NCI-H226 (cell line): ENCODE results near the gene CCL4L2.
"Not testable (repeated sequence)": the region's sequence is repeated elsewhere in the genome, so short reads cannot be mapped to it uniquely, and the experiment has no call there.

Source experiments
- DNase-seq: peaks from one replicate; pipeline ENCODE4 v3.0.0-alpha.2; 2015

Gene CCL4L2

GRCh38 chr17:36210439-36211211 is at the start of gene CCL4L2:
CCL4L2 (plus strand) TSS chr17:36211063.
- not testable (repeated sequence) for DNase-seq

GRCh38 chr17:36168836-36169235 is 42.0 kb upstream of the CCL4L2 start:
- not testable (repeated sequence) for DNase-seq

- not testable (repeated sequence) for DNase-seq
Measured at GRCh38 chr17:36176536-36176935, 34.3 kb upstream of the CCL4L2 start, which contains the start of gene TBC1D3B. TBC1D3B (minus strand) TSS chr17:36176636; CDS start chr17:36175050, 1,586 bp downstream.

- not testable (repeated sequence) for DNase-seq
Measured at GRCh38 chr17:36181446-36182175, 29.3 kb upstream of the CCL4L2 start.

GRCh38 chr17:36182176-36183000 is 28.5 kb upstream of the CCL4L2 start:
- no peak for DNase-seq

- DNase-seq: peak; percentile 34
Measured at GRCh38 chr17:36183001-36183971, 27.6 kb upstream of the CCL4L2 start.

GRCh38 chr17:36184023-36184765 is 26.7 kb upstream of the CCL4L2 start:
- DNase-seq: no peak

GRCh38 chr17:36185416-36185815 is 25.4 kb upstream of the CCL4L2 start:
- no peak for DNase-seq

- DNase-seq: not testable (repeated sequence)
Measured at GRCh38 chr17:36186810-36187763, 23.8 kb upstream of the CCL4L2 start.

- DNase-seq: not testable (repeated sequence)
Measured at GRCh38 chr17:36187943-36188665, 22.8 kb upstream of the CCL4L2 start.

- no peak for DNase-seq
Measured at GRCh38 chr17:36188891-36189306, 22.0 kb upstream of the CCL4L2 start.

- DNase-seq: not testable (repeated sequence)
Measured at GRCh38 chr17:36189993-36190392, 20.9 kb upstream of the CCL4L2 start.

- DNase-seq: not testable (repeated sequence)
Measured at GRCh38 chr17:36190549-36191330, 20.1 kb upstream of the CCL4L2 start.

- no peak for DNase-seq
Measured at GRCh38 chr17:36193216-36193775, 17.6 kb upstream of the CCL4L2 start.

- DNase-seq: not testable (repeated sequence)
Measured at GRCh38 chr17:36194147-36194831, 16.6 kb upstream of the CCL4L2 start.

GRCh38 chr17:36194832-36195433 is 15.9 kb upstream of the CCL4L2 start:
- DNase-seq: not testable (repeated sequence)
